OCI-LY3 (cell line): Measurements from ENCODE around the gene FOXD4L6.
"Not testable (repeated sequence)": the region's sequence is repeated elsewhere in the genome, so short reads cannot be mapped to it uniquely, and the experiment has no call there.

ENCODE experiments used
- EZH2phosphoT487 ChIP-seq: fragments of 200-600 bp; shearing (Covaris generic); IDR thresholded peaks from 2 replicates; pipeline ENCODE4 v1.6.1; 2018; ENCODE audit warnings: antibody characterized with exemption, mixed run types, low read depth
- TF ChIP-seq, protein P1 (sequence below): fragments of 200-600, 300-600 bp; sonication (generic); IDR thresholded peaks from 2 replicates; pipeline ENCODE4 v1.5.1; 2014; ENCODE audit warnings: antibody characterized with exemption, low read length, low read depth

GRCh38 chr9:41086215-41086614 lies 42.3 kb downstream of the FOXD4L6 start:
- TF ChIP-seq, protein P1, sequence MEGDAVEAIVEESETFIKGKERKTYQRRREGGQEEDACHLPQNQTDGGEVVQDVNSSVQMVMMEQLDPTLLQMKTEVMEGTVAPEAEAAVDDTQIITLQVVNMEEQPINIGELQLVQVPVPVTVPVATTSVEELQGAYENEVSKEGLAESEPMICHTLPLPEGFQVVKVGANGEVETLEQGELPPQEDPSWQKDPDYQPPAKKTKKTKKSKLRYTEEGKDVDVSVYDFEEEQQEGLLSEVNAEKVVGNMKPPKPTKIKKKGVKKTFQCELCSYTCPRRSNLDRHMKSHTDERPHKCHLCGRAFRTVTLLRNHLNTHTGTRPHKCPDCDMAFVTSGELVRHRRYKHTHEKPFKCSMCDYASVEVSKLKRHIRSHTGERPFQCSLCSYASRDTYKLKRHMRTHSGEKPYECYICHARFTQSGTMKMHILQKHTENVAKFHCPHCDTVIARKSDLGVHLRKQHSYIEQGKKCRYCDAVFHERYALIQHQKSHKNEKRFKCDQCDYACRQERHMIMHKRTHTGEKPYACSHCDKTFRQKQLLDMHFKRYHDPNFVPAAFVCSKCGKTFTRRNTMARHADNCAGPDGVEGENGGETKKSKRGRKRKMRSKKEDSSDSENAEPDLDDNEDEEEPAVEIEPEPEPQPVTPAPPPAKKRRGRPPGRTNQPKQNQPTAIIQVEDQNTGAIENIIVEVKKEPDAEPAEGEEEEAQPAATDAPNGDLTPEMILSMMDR, result not testable (repeated sequence)
- not testable (repeated sequence) for TF ChIP-seq EZH2phosphoT487
